ENCODE measurements around the gene NISCH.

NISCH gene

GRCh38 chr3:52481819-52482521 is 26.6 kb downstream of the NISCH start:
- Histone ChIP-seq H3K9me3 (ENCODE audit: control insufficient read depth, low read depth, low read length) (no peaks in the 10 kb centered on the region), H3K27me3 (ENCODE audit: control insufficient read depth, insufficient read depth, low read length) (no peaks in the 10 kb centered on the region), H3K36me3 (ENCODE audit: control insufficient read depth, low read depth, low read length) (peaks cover 49% of the 10 kb centered on the region), H3K9ac (ENCODE audit: low read length) (no peak overlapping the region), H3K4me3 (ENCODE audit: low read length) (no peak overlapping the region), H3K27ac (ENCODE audit: low read length) (no peak overlapping the region), H3K4me1 (ENCODE audit: control insufficient read depth, low read depth, low read length) (no peaks in the 10 kb centered on the region)

GRCh38 chr3:52483081-52483480 is 27.7 kb downstream of the NISCH start:
- H3K9ac ChIP-seq (ENCODE audit: low read length): no peak overlapping the region
- H3K4me1 ChIP-seq (ENCODE audit: control insufficient read depth, low read depth, low read length): no peaks in the 10 kb centered on the region
- no peaks in the 10 kb centered on the region for H3K27me3 ChIP-seq (ENCODE audit: control insufficient read depth, insufficient read depth, low read length)
- H3K4me3 ChIP-seq (ENCODE audit: low read length): no peak overlapping the region
- H3K36me3 ChIP-seq (ENCODE audit: control insufficient read depth, low read depth, low read length): peaks cover 41% of the 10 kb centered on the region
- H3K27ac ChIP-seq (ENCODE audit: low read length): no peak overlapping the region
- H3K9me3 ChIP-seq (ENCODE audit: control insufficient read depth, low read depth, low read length): no peaks in the 10 kb centered on the region

GRCh38 chr3:52483577-52484381 is 28.4 kb downstream of the NISCH start:
- Histone ChIP-seq H3K27ac (ENCODE audit: low read length) (no peak overlapping the region), H3K4me3 (ENCODE audit: low read length) (no peak overlapping the region), H3K4me1 (ENCODE audit: control insufficient read depth, low read depth, low read length) (no peaks in the 10 kb centered on the region), H3K36me3 (ENCODE audit: control insufficient read depth, low read depth, low read length) (peaks cover 35% of the 10 kb centered on the region), H3K27me3 (ENCODE audit: control insufficient read depth, insufficient read depth, low read length) (no peaks in the 10 kb centered on the region), H3K9me3 (ENCODE audit: control insufficient read depth, low read depth, low read length) (no peaks in the 10 kb centered on the region), H3K9ac (ENCODE audit: low read length) (no peak overlapping the region)

- Histone ChIP-seq H3K4me1 (ENCODE audit: control insufficient read depth, low read depth, low read length) (no peaks in the 10 kb centered on the region), H3K36me3 (ENCODE audit: control insufficient read depth, low read depth, low read length) (peaks cover 33% of the 10 kb centered on the region), H3K27me3 (ENCODE audit: control insufficient read depth, insufficient read depth, low read length) (no peaks in the 10 kb centered on the region), H3K9me3 (ENCODE audit: control insufficient read depth, low read depth, low read length) (no peaks in the 10 kb centered on the region), H3K27ac (ENCODE audit: low read length) (no peak overlapping the region), H3K4me3 (ENCODE audit: low read length) (no peak overlapping the region), H3K9ac (ENCODE audit: low read length) (no peak overlapping the region)
Observed at GRCh38 chr3:52484680-52485461, 29.5 kb downstream of the NISCH start.

GRCh38 chr3:52487050-52487787 is 31.8 kb downstream of the NISCH start:
- Histone ChIP-seq H3K4me1 (ENCODE audit: control insufficient read depth, low read depth, low read length) (no peaks in the 10 kb centered on the region), H3K4me3 (ENCODE audit: low read length) (no peak overlapping the region), H3K36me3 (ENCODE audit: control insufficient read depth, low read depth, low read length) (peaks cover 35% of the 10 kb centered on the region), H3K9ac (ENCODE audit: low read length) (no peak overlapping the region), H3K27ac (ENCODE audit: low read length) (no peak overlapping the region), H3K9me3 (ENCODE audit: control insufficient read depth, low read depth, low read length) (no peaks in the 10 kb centered on the region), H3K27me3 (ENCODE audit: control insufficient read depth, insufficient read depth, low read length) (no peaks in the 10 kb centered on the region)

GRCh38 chr3:52487788-52488691 is 32.6 kb downstream of the NISCH start:
- Histone ChIP-seq H3K4me3 (ENCODE audit: low read length) (no peak overlapping the region), H3K4me1 (ENCODE audit: control insufficient read depth, low read depth, low read length) (no peaks in the 10 kb centered on the region), H3K36me3 (ENCODE audit: control insufficient read depth, low read depth, low read length) (peaks cover 40% of the 10 kb centered on the region), H3K27me3 (ENCODE audit: control insufficient read depth, insufficient read depth, low read length) (no peaks in the 10 kb centered on the region), H3K9me3 (ENCODE audit: control insufficient read depth, low read depth, low read length) (no peaks in the 10 kb centered on the region), H3K9ac (ENCODE audit: low read length) (no peak overlapping the region), H3K27ac (ENCODE audit: low read length) (no peak overlapping the region)

- Histone ChIP-seq H3K27ac (ENCODE audit: low read length) (no peak overlapping the region), H3K9ac (ENCODE audit: low read length) (no peak overlapping the region), H3K36me3 (ENCODE audit: control insufficient read depth, low read depth, low read length) (peaks cover 40% of the 10 kb centered on the region), H3K4me3 (ENCODE audit: low read length) (no peak overlapping the region), H3K27me3 (ENCODE audit: control insufficient read depth, insufficient read depth, low read length) (no peaks in the 10 kb centered on the region), H3K4me1 (ENCODE audit: control insufficient read depth, low read depth, low read length) (no peaks in the 10 kb centered on the region), H3K9me3 (ENCODE audit: control insufficient read depth, low read depth, low read length) (no peaks in the 10 kb centered on the region)
Observed at GRCh38 chr3:52488746-52489145, 33.3 kb downstream of the NISCH start.

- Histone ChIP-seq H3K4me3 (ENCODE audit: low read length) (no peak overlapping the region), H3K27me3 (ENCODE audit: control insufficient read depth, insufficient read depth, low read length) (no peaks in the 10 kb centered on the region), H3K9ac (ENCODE audit: low read length) (no peak overlapping the region), H3K36me3 (ENCODE audit: control insufficient read depth, low read depth, low read length) (peaks cover 40% of the 10 kb centered on the region), H3K9me3 (ENCODE audit: control insufficient read depth, low read depth, low read length) (no peaks in the 10 kb centered on the region), H3K4me1 (ENCODE audit: control insufficient read depth, low read depth, low read length) (no peaks in the 10 kb centered on the region), H3K27ac (ENCODE audit: low read length) (no peak overlapping the region)
Observed at GRCh38 chr3:52489453-52489852, 34.0 kb downstream of the NISCH start.

- H3K9ac ChIP-seq (ENCODE audit: low read length): no peak overlapping the region
- H3K4me3 ChIP-seq (ENCODE audit: low read length): no peak overlapping the region
- no peaks in the 10 kb centered on the region for H3K9me3 ChIP-seq (ENCODE audit: control insufficient read depth, low read depth, low read length)
- H3K4me1 ChIP-seq (ENCODE audit: control insufficient read depth, low read depth, low read length): no peaks in the 10 kb centered on the region
- peaks cover 40% of the 10 kb centered on the region for H3K36me3 ChIP-seq (ENCODE audit: control insufficient read depth, low read depth, low read length)
- no peak overlapping the region for H3K27ac ChIP-seq (ENCODE audit: low read length)
- H3K27me3 ChIP-seq (ENCODE audit: control insufficient read depth, insufficient read depth, low read length): no peaks in the 10 kb centered on the region
Observed at GRCh38 chr3:52490035-52490938, 34.9 kb downstream of the NISCH start.
